Measurements from ENCODE around the gene COL21A1.

COL21A1 gene

DNA sequence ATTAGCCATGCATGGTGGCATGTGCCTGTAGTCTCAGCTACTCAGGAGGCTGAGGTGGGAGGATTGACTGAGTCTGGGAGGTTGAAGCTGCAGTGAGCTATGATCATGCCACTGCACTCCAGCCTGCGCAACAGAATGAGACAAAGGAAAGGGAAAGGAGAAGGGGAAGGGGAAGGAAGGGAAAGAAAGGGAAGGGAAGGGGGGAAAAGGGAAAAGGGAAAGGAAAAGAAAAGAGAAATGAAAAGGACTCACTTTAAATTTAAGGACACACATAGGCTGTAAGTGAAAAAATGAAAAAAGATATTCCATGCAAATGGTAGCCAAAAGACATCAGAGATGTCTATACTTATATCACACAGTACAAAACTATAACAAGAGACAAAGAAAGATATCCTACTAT, 74.2 kb downstream of the COL21A1 start:
- no peak for DNase-seq

DNA sequence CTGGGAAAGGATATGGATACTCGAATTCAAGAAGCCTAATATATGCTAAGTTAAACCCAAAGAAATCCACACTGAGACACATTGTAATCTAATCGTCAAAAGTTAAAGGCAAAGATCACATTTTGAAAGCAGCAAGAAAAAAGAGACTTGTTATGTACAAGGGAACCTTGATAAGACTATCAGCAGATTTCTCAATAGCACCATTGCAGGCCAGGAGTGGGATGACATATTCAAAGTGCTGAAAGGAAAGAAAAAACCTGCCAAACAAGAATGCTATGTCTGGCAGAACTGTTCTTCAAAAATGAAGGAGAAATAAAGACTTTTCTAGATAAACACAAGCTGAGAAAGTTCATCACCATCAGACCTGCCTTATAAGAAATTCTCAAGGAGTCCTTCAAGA, 75.2 kb downstream of the COL21A1 start:
- no peak for DNase-seq

GRCh38 chr6:56169366-56169765, 78.0 kb downstream of the COL21A1 start:
- no peak for DNase-seq

DNA sequence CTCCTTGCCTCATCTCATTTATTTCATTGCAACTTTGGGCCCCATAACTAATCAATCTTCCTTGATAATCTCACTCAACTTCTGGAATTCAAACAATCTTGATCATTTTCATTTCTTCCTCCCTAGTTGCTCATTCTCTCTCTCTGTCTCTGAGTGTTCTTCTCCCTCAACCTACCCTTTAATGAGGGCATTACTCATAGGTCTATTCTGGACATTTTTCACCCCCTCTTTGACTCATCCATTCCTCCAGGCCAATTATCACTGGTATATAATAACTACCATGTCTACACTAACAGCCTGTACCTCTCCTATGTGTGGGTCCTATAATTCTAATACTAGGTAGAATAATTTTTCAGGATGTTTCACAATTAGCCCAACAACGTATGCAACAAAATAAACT, 78.8 kb downstream of the COL21A1 start:
- no peak for DNase-seq

- DNase-seq: no peak
Measured at GRCh38 chr6:56162081-56162480, 85.3 kb downstream of the COL21A1 start.

GRCh38 chr6:56160489-56160888, 86.9 kb downstream of the COL21A1 start:
- no peak for DNase-seq

DNA sequence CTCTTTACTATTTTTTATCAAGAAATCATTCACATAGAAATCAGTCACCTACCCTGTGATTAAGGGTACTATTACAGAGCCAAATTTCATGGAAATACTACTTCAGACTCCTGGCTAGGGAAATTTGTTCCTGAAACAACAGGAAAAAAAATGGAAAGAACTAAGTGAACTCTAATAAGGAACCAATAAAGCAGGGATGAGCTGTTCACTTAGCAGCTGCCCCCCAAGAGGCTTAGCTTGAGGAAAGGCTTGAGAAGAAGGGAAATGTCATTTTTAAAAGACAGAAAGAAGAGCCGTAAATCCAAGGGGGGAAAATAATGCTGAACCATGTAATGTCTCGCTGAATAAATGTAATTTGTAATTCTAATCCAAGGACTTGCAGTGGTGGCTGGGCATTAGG, 88.8 kb downstream of the COL21A1 start:
- no peak for DNase-seq

GRCh38 chr6:56156643-56157042, 90.7 kb downstream of the COL21A1 start:
- no peak for DNase-seq

GRCh38 chr6:56155634-56156141, 91.7 kb downstream of the COL21A1 start:
- DNase-seq: peak; percentile 10

DNA sequence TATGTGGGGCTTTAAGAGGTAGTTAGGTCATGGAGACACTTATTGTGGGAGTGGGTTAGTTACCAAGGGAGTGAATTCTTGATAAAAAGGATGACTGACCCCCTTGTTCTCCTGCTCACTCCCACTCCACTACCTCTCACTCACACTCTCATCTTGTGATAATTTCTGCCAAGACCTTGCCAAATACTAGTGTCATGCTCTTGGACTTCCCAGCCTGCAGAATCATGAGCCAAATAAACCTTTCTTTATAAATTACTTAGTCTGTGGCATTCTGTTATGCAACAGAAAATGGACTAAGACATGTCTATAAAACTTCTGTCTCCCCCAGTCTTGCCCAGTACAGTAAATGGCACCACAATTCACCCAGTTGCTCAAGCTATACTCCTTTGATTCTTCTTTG, 93.3 kb downstream of the COL21A1 start:
- DNase-seq: no peak

- DNase-seq: no peak
Measured at GRCh38 chr6:56152611-56153010, 94.8 kb downstream of the COL21A1 start.

- peak; percentile 33 for DNase-seq
Measured at GRCh38 chr6:56151609-56152224, 95.7 kb downstream of the COL21A1 start.

DNA sequence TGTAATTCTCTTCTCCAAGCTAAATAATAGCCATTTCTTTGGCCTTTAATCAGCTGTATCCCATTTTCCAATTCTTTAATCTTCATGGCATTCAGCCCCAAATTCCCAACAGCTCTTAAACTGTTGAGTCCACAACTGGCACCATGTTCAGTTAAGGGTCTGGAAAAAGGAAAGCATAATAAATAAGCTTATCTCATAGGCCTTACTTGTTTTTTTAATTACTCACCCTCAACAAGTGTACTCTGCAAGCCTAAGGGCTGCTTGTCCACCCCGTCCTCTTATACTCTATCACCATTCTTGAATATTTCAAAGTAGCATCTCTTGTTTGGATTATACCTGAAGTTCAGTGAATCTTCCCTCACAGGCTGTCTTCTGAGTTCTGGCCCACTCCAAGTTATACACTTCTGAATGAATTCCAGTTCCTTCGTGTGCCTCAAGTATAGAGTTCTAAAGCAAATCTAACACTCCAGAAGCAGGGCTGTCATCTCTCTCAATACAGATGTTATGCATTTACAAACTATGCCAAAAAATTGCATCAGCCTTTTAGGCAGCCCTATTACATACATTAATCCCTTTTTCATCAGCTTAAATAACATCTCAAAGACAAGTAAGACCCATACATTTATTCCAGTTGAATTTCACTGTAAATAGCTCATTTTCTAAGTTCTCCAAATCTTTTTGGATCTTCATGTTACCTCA, 98.7 kb downstream of the COL21A1 start:
- no peak for DNase-seq

GRCh38 chr6:56147766-56148165, 99.6 kb downstream of the COL21A1 start:
- DNase-seq: no peak

GRCh38 chr6:56146086-56146485, 101.3 kb downstream of the COL21A1 start:
- DNase-seq: no peak

DNA sequence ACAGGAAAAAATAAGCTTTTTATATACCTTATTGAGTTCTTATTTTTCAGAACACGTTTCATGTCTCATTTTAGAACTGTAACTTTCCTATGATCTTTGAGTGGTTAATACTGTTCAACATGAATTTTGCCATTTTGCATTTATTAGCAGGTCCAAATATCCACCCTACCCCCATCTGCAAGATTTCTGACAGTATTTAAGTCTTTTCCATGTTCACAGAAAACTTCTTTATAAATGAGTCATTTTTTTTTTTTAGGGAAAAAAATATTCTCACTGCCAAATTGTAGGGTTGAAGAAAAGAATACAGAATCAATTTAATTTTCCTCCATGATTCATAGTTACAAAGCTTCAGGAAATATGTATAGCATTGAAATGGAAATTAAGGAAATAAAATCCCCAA, 101.8 kb downstream of the COL21A1 start:
- DNase-seq: no peak

DNA sequence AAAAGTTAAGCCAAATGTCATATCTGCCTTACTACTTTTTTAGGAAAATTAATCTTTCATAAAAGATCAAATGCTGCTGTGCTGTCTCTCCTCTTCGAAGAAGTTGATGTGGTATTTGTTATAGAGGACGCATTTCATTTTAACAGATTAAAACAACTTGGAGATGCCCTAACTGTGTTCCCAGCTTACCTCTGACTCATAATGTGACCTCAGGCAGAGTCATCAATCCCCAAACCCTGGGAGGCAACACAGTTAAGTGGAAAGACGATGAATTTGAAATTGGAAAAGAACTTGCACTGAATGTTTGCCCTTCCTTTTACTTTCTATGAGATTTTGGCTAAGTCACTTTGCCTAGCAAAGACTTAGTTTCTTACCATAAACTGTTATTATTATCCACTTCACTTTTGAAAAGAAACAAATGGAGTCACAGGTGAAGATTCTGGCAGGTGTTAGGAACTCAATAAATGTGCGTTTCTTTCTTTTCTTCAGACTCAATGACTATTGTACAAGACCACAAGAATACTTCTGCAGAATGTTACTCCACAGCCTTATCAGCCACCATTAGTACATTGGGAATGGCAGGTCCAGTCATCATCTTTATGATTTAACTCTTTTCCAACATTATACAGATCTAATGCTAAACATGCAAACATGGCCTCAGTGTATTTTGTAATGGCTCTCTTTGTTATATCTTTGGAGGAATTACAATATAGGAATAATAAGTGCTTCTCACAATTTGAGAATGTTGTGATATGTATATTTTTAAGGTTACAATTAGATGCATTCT, 102.6 kb downstream of the COL21A1 start:
- DNase-seq: no peak

DNA sequence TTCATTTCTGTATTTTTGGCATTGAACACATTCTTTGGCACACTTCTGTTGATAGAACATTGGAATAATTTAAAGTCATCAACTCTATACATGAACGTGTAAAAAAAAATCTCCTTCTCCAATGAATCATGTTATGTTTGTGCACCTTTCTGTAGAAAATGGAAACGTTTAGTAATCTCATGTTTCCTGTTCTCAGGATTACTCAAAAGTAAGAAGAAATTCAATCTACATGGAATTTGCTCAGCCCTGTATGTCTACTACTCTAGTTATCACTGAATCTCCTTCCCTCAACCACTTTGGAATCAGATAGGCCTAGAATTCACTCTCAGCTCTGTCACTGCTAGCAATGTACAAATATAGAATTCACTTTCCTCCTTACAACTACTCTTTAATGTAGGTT, 103.6 kb downstream of the COL21A1 start:
- no peak for DNase-seq

GRCh38 chr6:56140090-56140489, 107.3 kb downstream of the COL21A1 start:
- no peak for DNase-seq

- DNase-seq: no peak
Measured at GRCh38 chr6:56115715-56116114, 131.7 kb downstream of the COL21A1 start.

DNA sequence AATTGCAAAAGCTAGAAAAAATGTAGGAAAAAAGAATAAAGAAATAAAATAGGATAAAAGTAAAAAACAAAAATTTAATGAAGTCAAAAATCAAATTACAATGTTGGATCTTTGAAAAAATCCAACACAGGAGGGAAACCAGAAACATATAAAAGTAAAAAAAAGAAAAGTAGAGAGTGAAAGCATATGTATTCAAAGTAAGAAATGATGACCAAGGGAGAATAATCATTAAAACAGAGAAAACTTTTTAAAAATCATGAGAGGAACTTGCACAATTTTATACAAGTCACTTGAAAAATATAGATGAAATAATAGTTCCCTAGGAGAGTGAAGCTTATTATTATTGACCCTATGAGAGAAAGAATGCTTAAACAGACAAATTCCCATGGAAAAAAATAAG, 138.2 kb downstream of the COL21A1 start:
- DNase-seq: no peak

DNA sequence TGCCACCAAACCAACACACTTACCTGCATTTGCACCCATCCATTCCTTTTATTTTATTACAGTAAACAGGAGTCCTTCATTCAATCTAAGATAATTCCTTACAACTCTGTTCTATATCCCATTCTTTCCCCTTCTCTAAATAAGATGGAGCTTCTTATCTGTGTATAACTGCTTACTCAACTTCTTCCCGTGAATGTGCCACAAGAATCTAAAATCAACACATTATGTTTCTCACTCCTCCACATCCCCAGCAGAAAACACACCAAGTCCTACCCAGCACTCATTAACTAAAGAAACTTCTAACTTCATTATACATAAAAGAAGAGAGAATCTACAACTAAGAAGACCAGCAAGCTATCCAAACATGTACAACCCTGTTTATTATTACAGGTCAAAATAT, 141.1 kb downstream of the COL21A1 start:
- DNase-seq: no peak

GRCh38 chr6:56104591-56104990, 142.8 kb downstream of the COL21A1 start:
- DNase-seq: no peak

DNA sequence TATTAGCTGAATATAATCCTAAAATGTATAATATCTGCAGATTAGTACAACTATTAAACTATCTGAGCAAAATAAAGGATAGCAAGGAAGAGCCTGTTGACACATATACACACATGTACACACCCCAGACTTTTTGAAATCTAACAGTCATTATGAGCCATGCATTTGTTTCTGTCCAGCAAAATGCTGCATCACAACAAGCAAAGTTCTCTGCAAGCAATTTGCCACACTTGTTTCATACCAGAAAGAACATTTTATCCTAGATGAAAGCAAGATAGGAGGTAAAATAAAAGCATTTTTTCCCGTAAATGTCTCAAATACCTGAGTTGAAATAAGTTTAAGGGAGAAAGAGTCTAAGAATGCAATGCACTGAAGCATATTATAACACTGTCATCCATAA, 145.2 kb downstream of the COL21A1 start:
- DNase-seq: no peak

All from NCI-H69 (cell line).